ENCODE measurements around the gene SLC8A2. TPM values are rescaled to one million over a fixed set of nuclear protein-coding genes. Genes with fewer than 3 reads are reported as not detected.

SLC8A2 gene
- total and polyA plus RNA-seq, 10 of the 15 experiments (the other 5 are each of a cell fraction or from before 2014, with no cell fraction given), result not detected

- Histone ChIP-seq H3K4me3 (no peak overlapping the region), H2AFZ (ENCODE audit: control insufficient read depth, low read depth, low read length) (no peak overlapping the region), H3K4me1 (ENCODE audit: control insufficient read depth, insufficient read depth, low read length) (peaks cover 30% of the 10 kb centered on the region), H3K36me3 (ENCODE audit: control insufficient read depth in 2 of 2, insufficient read depth in 2 of 2, low read length in 1 of 2) (peaks cover 20 to 21% of the 10 kb centered on the region in 2 experiments), H3K9me3 (replicated peaks; ENCODE audit: control insufficient read depth, insufficient read depth, low read length) (no peaks in the 10 kb centered on the region), H4K20me1 (ENCODE audit: control insufficient read depth, insufficient read depth) (no peaks in the 10 kb centered on the region; the same call in 1 of the 2 replicates), H3K79me2 (ENCODE audit: control insufficient read depth, insufficient read depth, low read length) (peaks cover 10% of the 10 kb centered on the region), H3K9ac (ENCODE audit: control insufficient read depth, insufficient read depth, low read length) (no peak overlapping the region), H3K27me3 (replicated peaks in 1 of 2; ENCODE audit: control insufficient read depth in 2 of 2, insufficient read depth in 2 of 2, low read length in 1 of 2) (no peaks in the 10 kb centered on the region), H3K4me2 (ENCODE audit: control insufficient read depth, insufficient read depth) (no peak overlapping the region), H3K27ac (ENCODE audit: control insufficient read depth, insufficient read depth) (no peak overlapping the region)
- ChIA-PET SMC1A (ENCODE audit: uncharacterized antibody, unreplicated experiment) (no interaction called here), CTCF (interaction anchor here (0.6 to 1.2 kb wide), 3 partner anchors 13 to 104 kb away, joined by 3 read pairs; no protein-coding TSS in a partner anchor), RAD21 (ENCODE audit: unreplicated experiment) (no interaction called here), POLR2A (no interaction called here)
- intact Hi-C loops (cut with micrococcal nuclease; ENCODE audit: unreplicated experiment) (no loop called here), in situ Hi-C loops (cut with MboI) (no loop called here)
- no peak for ATAC-seq
- BruUV-seq (replicated peaks), result no TSS peak
- TF ChIP-seq HSF1 (IDR thresholded peaks at IDR 0.05; ENCODE audit: low read depth, low read length), result no peak
- 0 out of 2 replicates have a peak, but pooled peaks have one; percentile 24 for TF ChIP-seq POLR2AphosphoS5 (IDR thresholded peaks at IDR 0.05; ENCODE audit: low read length)
- DNase-seq (ENCODE audit: low read depth, low spot score), result no peak
- no peak for FAIRE-seq
- 85% methylated on average over 15 of the region's 17 CpGs for WGBS (ENCODE audit: insufficient coverage, insufficient replicate concordance, low lambda C conversion rate, missing lambda C conversion rate)
These were observed 17.6 kb upstream of the SLC8A2 start for GRCh38 chr19:47489072-47489914.
